H1 (cell line): Measurements from ENCODE around the gene RAN. TPM values are rescaled to one million over a fixed set of nuclear protein-coding genes. Genes with fewer than 3 reads are reported as not detected.

ENCODE experiments used
- TAF7 ChIP-seq: optimal IDR thresholded peaks from 2 replicates; pipeline ENCODE3; 2011; ENCODE audit warnings: low read depth, mild to moderate bottlenecking, inconsistent platforms, low read length, moderate library complexity, borderline replicate concordance
- YY1 ChIP-seq: IDR thresholded peaks from 2 replicates; pipeline ENCODE4 v1.6.1; 2011; ENCODE audit warnings: low read depth, mild to moderate bottlenecking, low read length
- polyA plus RNA-seq, 7 experiments: library from polyadenylated mRNA; depleted of rRNA in 3 of 7; stranded (reverse) in 5 of 7; unstranded in 2 of 7; fragments of >200 nt in 5 of 7; fragments of 200-250 nt in 2 of 7; gene quantifications; 1 replicate in 5 of 7; 2 replicates in 1 of 7; 4 replicates in 1 of 7; pipeline versions ENCODE4 v1.2.1 to v1.2.3, GENCODE V29; 2011 to 2013; ENCODE audit warnings: missing spikeins in 2 of 7, mixed read lengths in 2 of 7
- total RNA-seq: library from RNA; stranded (reverse); fragmentation: NEBNext Ultra II Directional; extraction: Animal tissue kit (Norgen Biotek cat#: 25700); gene quantifications from 2 replicates; pipeline ENCODE4 v1.2.1, GENCODE V29; 2021

Gene RAN
- total and polyA plus RNA-seq, 2 of the 8 experiments (the other 6 are each of a cell fraction or from before 2014, with no cell fraction given), result 2,064 to 2,203 TPM

DNA sequence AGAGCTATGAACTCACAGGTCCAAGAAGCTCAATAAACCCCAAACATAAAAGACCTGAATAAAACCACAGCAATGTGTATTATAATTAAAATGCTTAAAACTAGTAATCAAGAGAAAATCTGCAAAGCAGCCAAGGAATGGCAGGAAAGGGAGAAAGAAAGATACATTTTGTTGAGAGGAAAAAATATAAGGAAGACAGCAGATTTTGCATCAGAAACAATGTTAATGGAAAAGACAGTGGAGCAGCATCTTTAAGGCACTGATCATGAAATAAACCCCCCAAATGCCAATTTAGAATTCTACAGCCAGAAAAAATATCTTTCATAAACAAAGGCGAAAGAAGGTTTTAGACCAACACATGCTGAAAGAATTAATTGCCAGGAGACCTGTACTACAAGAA, 39.3 kb downstream of the RAN start (continued):
- no peak for TF ChIP-seq TAF7
- TF ChIP-seq YY1, result no peak
